GM12892 (cell line): ENCODE measurements around the gene C12orf60.

ENCODE experiments used
- POLR2A ChIP-seq: IDR thresholded peaks from 2 replicates; pipeline ENCODE4 v1.6.1; 2011; ENCODE audit warnings: low read depth, low read length, control low read depth
- POLR2AphosphoS5 ChIP-seq: IDR thresholded peaks from 2 replicates; pipeline ENCODE4 v1.6.1; 2011; ENCODE audit warnings: low read depth, low read length, control low read depth

DNA sequence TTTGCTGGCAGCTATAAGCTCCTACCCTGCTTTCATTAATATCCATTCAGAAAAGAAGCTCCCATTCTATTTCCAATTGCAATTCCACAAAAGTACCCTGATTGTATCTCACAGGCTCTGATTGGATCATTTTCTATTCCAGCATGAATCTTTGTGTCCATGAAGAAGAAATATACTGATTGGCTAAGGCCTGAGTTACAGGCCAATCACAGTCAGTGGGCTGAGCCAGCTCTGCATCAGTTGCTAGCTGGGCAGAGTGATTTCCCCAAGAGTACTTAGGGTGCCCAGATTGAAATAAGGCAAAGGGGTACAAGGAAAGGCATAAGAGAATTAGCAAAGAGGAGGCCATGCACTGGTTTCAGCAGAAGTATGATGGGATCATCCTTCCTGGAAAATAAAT is 25.4 kb downstream of the C12orf60 start:
- TF ChIP-seq POLR2A: no peak
- no peak for TF ChIP-seq POLR2AphosphoS5
